CD14-positive monocyte (primary cell): ENCODE data around the gene PLXNB1. TPM values are rescaled to one million over a fixed set of nuclear protein-coding genes. Genes with fewer than 3 reads are reported as not detected.

Source experiments
- DNase-seq, 3 donors: peaks; one replicate each; pipeline ENCODE4 v3.0.0-alpha.2; 2011 to 2022
- H2AFZ ChIP-seq: 2 replicates; pipeline ENCODE4 v1.6.0; 2012; ENCODE audit warnings: mild to moderate bottlenecking, low read depth, low read length, inconsistent platforms; ENCODE audit not compliant: insufficient read depth, poor library complexity, severe bottlenecking
- H3K27ac ChIP-seq, 2 donors: 1 replicate in 1 of 2; 2 replicates in 1 of 2; pipeline ENCODE4 v1.5.1; 2012 to 2013; ENCODE audit warnings: low read length in 2 of 2, control low read depth in 1 of 2, inconsistent platforms in 1 of 2, low read depth in 1 of 2, mild to moderate bottlenecking in 1 of 2
- H3K27me3 ChIP-seq, 2 donors: one replicate each; pipeline versions ENCODE4 v1.6.0 to v1.6.1; 2011 to 2013; ENCODE audit warnings: low read length in 2 of 2; ENCODE audit not compliant: control insufficient read depth in 2 of 2, insufficient read depth in 2 of 2
- H3K36me3 ChIP-seq, 2 donors: replicated peaks in 1 of 2; 1 replicate in 1 of 2; 2 replicates in 1 of 2; pipeline versions ENCODE4 v1.5.1 to v1.6.1; 2012 to 2013; ENCODE audit warnings: low read length in 2 of 2, control low read depth in 1 of 2, inconsistent platforms in 1 of 2, mild to moderate bottlenecking in 1 of 2; ENCODE audit not compliant: insufficient read depth in 2 of 2, control insufficient read depth in 1 of 2
- H3K4me1 ChIP-seq, 2 donors: 1 replicate in 1 of 2; 2 replicates in 1 of 2; pipeline versions ENCODE4 v1.5.1 to v1.6.1; 2012 to 2013; ENCODE audit warnings: low read length in 2 of 2, control low read depth in 1 of 2, inconsistent platforms in 1 of 2, mild to moderate bottlenecking in 1 of 2, moderate library complexity in 1 of 2; ENCODE audit not compliant: insufficient read depth in 2 of 2, control insufficient read depth in 1 of 2
- H3K4me2 ChIP-seq: replicated peaks from 2 replicates; pipeline ENCODE3; 2012; ENCODE audit warnings: low read length, moderate library complexity, mild to moderate bottlenecking; ENCODE audit not compliant: poor library complexity, severe bottlenecking; ENCODE audit errors: extremely low read depth
- H3K4me3 ChIP-seq, 3 experiments: fragments of 200-600 bp in 1 of 3; sonication (generic) in 1 of 3; replicated peaks in 1 of 3; 1 replicate in 2 of 3; 2 replicates in 1 of 3; pipeline ENCODE4 v1.5.1; 2011 to 2013; ENCODE audit warnings: low read length in 3 of 3, mild to moderate bottlenecking in 3 of 3, control low read depth in 2 of 3, low read depth in 2 of 3, inconsistent platforms in 1 of 3, moderate library complexity in 1 of 3
- H3K79me2 ChIP-seq: 2 replicates; pipeline ENCODE4 v1.6.0; 2012; ENCODE audit warnings: mild to moderate bottlenecking, control low read depth, inconsistent platforms, low read length, moderate library complexity; ENCODE audit not compliant: insufficient read depth
- H3K9ac ChIP-seq: 2 replicates; pipeline ENCODE4 v1.6.0; 2017; ENCODE audit warnings: low read length, mild to moderate bottlenecking; ENCODE audit not compliant: insufficient read depth, poor library complexity, severe bottlenecking
- H3K9me3 ChIP-seq, 2 donors: replicated peaks in 1 of 2; 1 replicate in 1 of 2; 2 replicates in 1 of 2; pipeline versions ENCODE4 v1.5.1 to v1.6.1; 2012 to 2013; ENCODE audit warnings: low read length in 2 of 2, control low read depth in 1 of 2; ENCODE audit not compliant: control insufficient read depth in 1 of 2, insufficient read depth in 1 of 2
- H4K20me1 ChIP-seq: 2 replicates; pipeline ENCODE4 v1.6.0; 2012; ENCODE audit warnings: mild to moderate bottlenecking, low read length, control low read depth, moderate library complexity; ENCODE audit not compliant: insufficient read depth
- H3K27ac Mint-ChIP-seq, 7 donors: one replicate each; pipeline ENCODE4 v1.8.0; 2020; ENCODE audit warnings: mild to moderate bottlenecking in 7 of 7, mixed read lengths in 7 of 7, moderate library complexity in 6 of 7, inconsistent platforms in 2 of 7
- H3K27me3 Mint-ChIP-seq, 3 donors: one replicate each; pipeline ENCODE4 v1.8.0; 2021 to 2022; ENCODE audit warnings: low read depth in 3 of 3, mild to moderate bottlenecking in 3 of 3, mixed read lengths in 3 of 3, moderate library complexity in 3 of 3, inconsistent platforms in 1 of 3
- H3K36me3 Mint-ChIP-seq, 2 donors: one replicate each; pipeline ENCODE4 v1.8.0; 2020; ENCODE audit warnings: mixed read lengths in 2 of 2, inconsistent platforms in 1 of 2, mild to moderate bottlenecking in 1 of 2
- H3K4me1 Mint-ChIP-seq: one replicate; pipeline ENCODE4 v1.8.0; 2020; ENCODE audit warnings: mild to moderate bottlenecking, mixed read lengths
- H3K4me3 Mint-ChIP-seq, 2 donors: one replicate each; pipeline ENCODE4 v1.8.0; 2020; ENCODE audit warnings: mild to moderate bottlenecking in 2 of 2, mixed read lengths in 2 of 2, moderate library complexity in 1 of 2
- H3K9me3 Mint-ChIP-seq, 7 donors: one replicate each; pipeline ENCODE4 v1.8.0; 2020 to 2022; ENCODE audit warnings: mixed read lengths in 7 of 7, mild to moderate bottlenecking in 6 of 7, moderate library complexity in 6 of 7, inconsistent platforms in 2 of 7
- CTCF ChIP-seq: fragments of 200-600 bp; IDR thresholded peaks from one replicate; pipeline ENCODE4 v1.8.0; 2022; ENCODE audit warnings: antibody characterized with exemption, mild to moderate bottlenecking
- WGBS: methylation state at CpG from one replicate; pipeline ENCODE4 v1.1.5; 2013; ENCODE audit warnings: missing lambda C conversion rate; ENCODE audit not compliant: insufficient coverage; 5-methylcytosine and 5-hydroxymethylcytosine counted together
- intact Hi-C, 2 donors: fragments of 100-400 bp; cut with micrococcal nuclease; formaldehyde crosslinking; loops; one replicate each; pipeline versions ENCODE4 v1.15.0 to v1.15.1; 2023
- polyA plus RNA-seq, 3 donors: library from polyadenylated mRNA; depleted of rRNA in 1 of 3; unstranded in 2 of 3; stranded (reverse) in 1 of 3; fragments of 300-500 nt in 2 of 3; fragments of >200 nt in 1 of 3; fragmentation: Illumina TruSeq in 2 of 3; gene quantifications; 1 replicate in 2 of 3; 2 replicates in 1 of 3; pipeline ENCODE4 v1.2.3, GENCODE V29; 2012 to 2021

PLXNB1 gene
- polyA plus RNA-seq, 3 donors = 0.14 to 4.3 TPM; not detected in 1

GRCh38 chr3:48428088-48428571 lies 1.8 kb downstream of the PLXNB1 start:
- no peak overlapping the region for H2AFZ ChIP-seq
- peaks cover 7 to 8% of the 10 kb centered on the region in 2 donors for H3K4me1 ChIP-seq
- Mint-ChIP-seq H3K27me3 (peaks cover 24 to 38% (median 26%) of the 10 kb centered on the region in 3 donors), H3K9me3 (peaks cover 0 to 5% (median 0%) of the 10 kb centered on the region in 7 donors), H3K4me3 (peak overlapping the region; percentile 70), H3K36me3 (peaks cover 12 to 18% of the 10 kb centered on the region in 2 donors), H3K27ac (no peak overlapping the region), H3K4me1 (peaks cover 9% of the 10 kb centered on the region)
- no peak overlapping the region for H3K27ac ChIP-seq
- H3K4me2 ChIP-seq = peak overlapping the region; percentile 94
- no peaks in the 10 kb centered on the region for H3K79me2 ChIP-seq
- 98% methylated on average over 6 of the region's 7 CpGs for WGBS
- peaks cover 3 to 27% of the 10 kb centered on the region in 2 donors for H3K27me3 ChIP-seq
- H3K9me3 ChIP-seq = no peaks in the 10 kb centered on the region
- no peak for DNase-seq
- no peaks in the 10 kb centered on the region for H4K20me1 ChIP-seq
- TF ChIP-seq CTCF = no peak
- H3K36me3 ChIP-seq = peaks cover 7 to 12% of the 10 kb centered on the region in 2 donors
- intact Hi-C loops = no loop called here
- H3K9ac ChIP-seq = no peak overlapping the region
- H3K4me3 ChIP-seq = peak overlapping the region in 1 of 3 experiments; percentile 78

GRCh38 chr3:48427630-48427962 lies 2.3 kb downstream of the PLXNB1 start:
- no peaks in the 10 kb centered on the region for H4K20me1 ChIP-seq
- Mint-ChIP-seq H3K27me3 (peaks cover 24 to 38% (median 26%) of the 10 kb centered on the region in 3 donors), H3K27ac (peak overlapping the region in 1 of 7 donors; percentile 64), H3K4me3 (peak overlapping the region in 1 of 2 donors; percentile 70), H3K9me3 (peaks cover 0 to 5% (median 0%) of the 10 kb centered on the region in 7 donors), H3K36me3 (peaks cover 7 to 14% of the 10 kb centered on the region in 2 donors), H3K4me1 (peaks cover 9% of the 10 kb centered on the region)
- no peak overlapping the region for H3K4me3 ChIP-seq
- no peak for TF ChIP-seq CTCF
- peaks cover 5 to 7% of the 10 kb centered on the region in 2 donors for H3K36me3 ChIP-seq
- DNase-seq = no peak
- peaks cover 7 to 8% of the 10 kb centered on the region in 2 donors for H3K4me1 ChIP-seq
- H3K27ac ChIP-seq = no peak overlapping the region
- no peaks in the 10 kb centered on the region for H3K9me3 ChIP-seq
- H3K4me2 ChIP-seq = no peak overlapping the region
- peaks cover 3 to 27% of the 10 kb centered on the region in 2 donors for H3K27me3 ChIP-seq
- no peak overlapping the region for H3K9ac ChIP-seq
- no peaks in the 10 kb centered on the region for H3K79me2 ChIP-seq
- 98% methylated on average over 8 of the region's 9 CpGs for WGBS
- intact Hi-C loops = no loop called here
- no peak overlapping the region for H2AFZ ChIP-seq
